ENCODE data around the gene MOSMO.
"Not testable (repeated sequence)": the region's sequence is repeated elsewhere in the genome, so short reads cannot be mapped to it uniquely, and the experiment has no call there.

Gene MOSMO

GRCh38 chr16:22003195-22003594 lies 4.7 kb upstream of the MOSMO start:
- DNase-seq (ENCODE audit: low read depth in 2 of 2): no peak

DNA sequence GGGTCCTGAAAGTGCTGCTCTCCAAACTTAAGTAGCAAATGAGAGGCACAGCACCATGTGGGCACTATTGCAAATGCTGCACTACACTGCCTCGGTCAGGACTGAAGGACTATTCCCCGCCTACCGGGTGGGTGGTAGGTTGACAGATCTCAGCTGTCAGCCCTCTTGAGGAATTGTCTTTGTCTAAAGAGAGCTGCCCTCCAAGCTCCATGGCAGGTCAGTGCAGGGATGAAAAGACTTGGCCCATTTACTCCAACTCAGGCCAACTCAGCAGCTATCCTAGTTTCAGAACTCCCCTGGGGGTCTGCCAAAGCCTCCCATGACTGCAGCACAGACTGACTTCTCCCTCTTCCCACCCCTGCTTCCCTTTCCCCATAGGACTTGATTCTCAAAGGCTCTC lies 3.6 kb upstream of the MOSMO start:
- no peak for DNase-seq (ENCODE audit: low read depth in 2 of 2)

DNA sequence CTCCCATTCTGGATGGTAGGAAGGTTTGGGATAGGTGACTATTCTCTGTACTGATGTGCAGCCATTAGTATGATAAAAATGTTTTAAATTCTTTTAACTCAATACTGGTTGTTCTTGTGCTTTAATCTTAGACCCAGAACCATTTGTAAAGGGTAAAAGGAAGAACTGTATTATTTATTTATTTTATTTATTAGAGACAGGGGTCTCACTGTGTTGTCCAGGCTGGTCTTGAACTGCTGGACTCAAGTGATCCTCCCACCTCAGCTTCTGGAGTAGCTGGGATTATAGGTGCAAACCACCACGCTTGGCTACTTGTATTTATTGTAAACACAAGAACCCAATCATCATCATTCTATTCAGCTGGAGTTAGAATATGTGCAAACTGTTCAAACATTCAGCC lies 2.2 kb upstream of the MOSMO start:
- no peak for DNase-seq (ENCODE audit: low read depth in 2 of 2)

GRCh38 chr16:22006636-22007035 lies 1.3 kb upstream of the MOSMO start:
- no peak for DNase-seq (ENCODE audit: low read depth in 2 of 2)

DNA sequence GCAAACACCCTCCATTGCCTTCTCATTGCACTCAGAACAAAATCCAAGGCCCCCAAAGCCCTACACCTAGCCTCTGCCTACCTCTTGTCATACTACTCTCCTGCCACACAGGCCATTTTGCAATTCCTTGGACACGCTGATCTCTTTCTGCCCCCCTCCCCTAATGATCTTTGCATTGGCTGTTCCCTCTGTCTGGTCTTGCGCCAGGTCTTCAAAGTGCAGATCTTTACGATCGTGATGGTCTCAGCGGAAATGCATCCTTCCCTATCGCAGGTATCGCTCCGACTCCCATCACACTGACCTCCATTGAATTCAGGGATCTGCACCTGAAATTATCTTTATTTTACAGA lies 777 bp upstream of the MOSMO start:
- DNase-seq (ENCODE audit: low read depth in 2 of 2): no peak

DNA sequence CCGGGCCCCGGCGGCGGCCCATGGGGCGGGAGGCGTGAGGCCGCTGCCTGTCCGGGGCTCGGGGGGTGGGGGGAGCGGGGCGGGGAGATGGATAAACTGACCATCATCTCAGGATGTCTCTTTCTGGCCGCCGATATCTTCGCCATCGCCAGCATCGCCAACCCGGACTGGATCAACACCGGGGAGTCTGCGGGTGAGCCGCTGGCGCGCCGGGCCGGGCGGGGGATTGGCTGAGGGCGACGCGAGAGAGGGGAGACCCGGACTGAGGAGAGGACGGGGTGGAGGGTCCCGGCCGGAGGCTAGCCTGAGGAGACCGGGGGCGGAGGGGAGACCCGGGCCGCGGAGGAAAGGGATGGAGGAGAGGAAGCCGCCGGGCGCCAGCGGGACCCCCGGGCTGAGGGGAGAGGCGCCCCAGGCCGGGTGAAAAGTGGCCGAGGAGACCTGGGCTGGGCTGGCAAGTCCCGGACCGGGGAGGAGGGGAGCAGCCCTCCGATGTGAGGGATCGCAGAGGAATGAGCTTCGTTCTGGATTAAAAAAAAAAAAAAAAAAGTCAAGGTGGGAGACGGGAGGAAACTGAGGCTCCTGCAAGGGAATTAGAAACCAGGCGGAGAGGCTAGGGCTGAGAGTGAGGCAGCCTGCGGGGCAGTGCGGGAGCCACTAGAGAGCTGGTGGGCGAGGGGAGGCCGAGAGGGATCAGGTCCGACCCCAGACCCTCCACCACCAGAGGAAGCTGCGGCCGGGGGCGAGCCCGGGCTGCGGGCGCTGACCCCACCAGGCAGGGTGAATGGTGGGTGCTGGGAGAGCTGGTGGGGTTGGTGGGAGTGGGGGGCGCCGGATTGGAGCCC lies 526 bp downstream of the MOSMO start:
- DNase-seq (ENCODE audit: low read depth in 2 of 2): no peak

- no peak for DNase-seq (ENCODE audit: low read depth in 2 of 2)
Observed at GRCh38 chr16:22010902-22011301, 3.0 kb downstream of the MOSMO start.

DNA sequence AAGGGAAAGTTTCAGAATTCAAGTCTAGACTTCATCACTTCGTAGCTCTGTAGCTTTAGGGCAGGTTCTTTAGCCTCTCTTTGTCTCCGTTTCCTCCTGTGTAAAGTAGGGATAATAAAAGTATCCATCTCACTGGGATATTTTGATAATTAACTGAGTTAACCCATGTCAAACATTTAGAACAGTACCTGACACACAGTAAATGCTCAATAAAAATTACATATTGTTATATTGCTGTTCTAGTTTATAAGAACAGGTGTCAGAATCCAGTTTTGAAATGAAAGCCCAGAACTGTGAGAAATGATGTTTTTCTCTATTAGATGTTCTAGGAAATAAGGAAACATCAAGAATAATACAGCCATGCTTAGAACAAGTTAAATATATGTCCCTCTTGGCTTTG lies 4.3 kb downstream of the MOSMO start:
- no peak for DNase-seq (ENCODE audit: low read depth in 2 of 2)

- no peak for DNase-seq (ENCODE audit: low read depth in 2 of 2)
Observed at GRCh38 chr16:22013486-22013885, 5.6 kb downstream of the MOSMO start.

DNA sequence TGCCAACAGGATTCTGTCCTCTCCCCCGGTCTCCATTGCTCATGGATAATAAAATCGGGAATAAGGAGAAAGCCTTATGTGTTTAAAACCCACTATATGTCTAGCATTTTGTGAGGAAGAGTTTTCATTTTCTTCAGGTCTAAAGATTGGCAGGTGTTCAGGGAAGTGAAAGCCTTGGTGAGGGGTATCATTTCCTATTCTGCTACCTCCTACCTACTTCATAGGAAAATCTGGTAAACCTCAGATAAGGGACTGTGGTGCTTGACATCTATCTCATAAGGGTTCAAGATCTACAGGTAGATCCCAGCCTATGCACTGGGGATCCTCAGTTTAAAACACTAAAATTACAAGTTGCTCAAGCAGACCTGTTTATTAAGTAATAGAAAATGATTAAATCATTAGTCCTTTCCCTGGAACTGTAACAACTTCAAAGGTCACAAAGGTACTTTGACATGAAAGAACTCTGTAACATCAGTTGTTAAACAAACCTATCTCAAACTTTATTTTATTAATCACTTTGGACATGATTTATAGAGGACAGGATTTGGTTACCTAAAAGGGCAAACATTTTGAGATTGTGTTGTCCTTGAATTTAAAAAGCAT lies 6.5 kb downstream of the MOSMO start:
- DNase-seq (ENCODE audit: low read depth in 2 of 2): no peak

GRCh38 chr16:22016927-22017326 lies 9.0 kb downstream of the MOSMO start:
- no peak for DNase-seq (ENCODE audit: low read depth in 2 of 2)

GRCh38 chr16:22018559-22018958 lies 10.6 kb downstream of the MOSMO start:
- no peak for DNase-seq (ENCODE audit: low read depth in 2 of 2)

- no peak for DNase-seq (ENCODE audit: low read depth in 2 of 2)
Observed at GRCh38 chr16:22022151-22022550, 14.2 kb downstream of the MOSMO start.

DNA sequence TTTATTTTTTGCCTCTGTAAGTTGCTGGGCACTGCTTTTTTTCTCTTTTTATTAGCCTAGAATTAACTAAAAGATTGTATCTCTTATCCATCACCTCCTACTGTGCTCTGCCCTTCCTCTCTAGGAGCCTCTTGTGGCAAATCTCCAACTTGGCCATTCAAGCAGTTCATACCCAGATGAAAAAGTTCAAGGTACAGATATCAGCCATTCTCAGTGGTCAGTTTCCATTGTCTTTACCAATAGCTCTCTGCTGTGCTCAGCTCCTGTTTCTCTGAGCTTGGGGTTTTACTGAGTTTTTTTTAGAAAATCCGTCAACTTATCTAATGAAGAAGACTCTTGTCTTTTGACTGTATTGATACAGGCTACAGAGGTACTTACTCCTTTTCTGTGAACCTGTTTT lies 15.6 kb downstream of the MOSMO start:
- no peak for DNase-seq (ENCODE audit: low read depth in 2 of 2)

GRCh38 chr16:22024785-22025184 lies 16.9 kb downstream of the MOSMO start:
- DNase-seq (ENCODE audit: low read depth in 2 of 2): not testable (repeated sequence)

DNA sequence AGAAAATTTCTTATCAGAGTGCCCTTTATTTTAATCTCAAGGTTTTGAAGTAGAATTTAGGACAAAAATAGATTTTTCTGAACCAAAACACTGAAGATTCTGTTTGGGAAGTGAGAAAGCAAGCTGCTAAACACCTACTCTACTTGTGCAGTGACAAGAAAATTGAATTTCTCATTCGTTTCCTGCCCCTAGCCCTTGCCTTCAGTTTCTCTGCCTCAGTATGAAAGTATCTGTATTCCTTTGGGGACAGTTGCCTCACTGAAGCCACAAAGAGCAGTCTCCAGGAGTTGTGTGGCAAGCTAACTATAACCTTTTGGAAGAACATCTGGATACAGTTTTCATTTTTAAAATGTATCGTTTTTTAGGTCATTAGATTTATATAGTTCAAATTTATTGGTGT lies 19.7 kb downstream of the MOSMO start:
- DNase-seq (ENCODE audit: low read depth in 2 of 2): no peak

GRCh38 chr16:22029632-22030031 lies 21.7 kb downstream of the MOSMO start:
- no peak for DNase-seq (ENCODE audit: low read depth in 2 of 2)

- DNase-seq (ENCODE audit: low read depth in 2 of 2): no peak
Observed at GRCh38 chr16:22030087-22030812, 22.3 kb downstream of the MOSMO start.

DNA sequence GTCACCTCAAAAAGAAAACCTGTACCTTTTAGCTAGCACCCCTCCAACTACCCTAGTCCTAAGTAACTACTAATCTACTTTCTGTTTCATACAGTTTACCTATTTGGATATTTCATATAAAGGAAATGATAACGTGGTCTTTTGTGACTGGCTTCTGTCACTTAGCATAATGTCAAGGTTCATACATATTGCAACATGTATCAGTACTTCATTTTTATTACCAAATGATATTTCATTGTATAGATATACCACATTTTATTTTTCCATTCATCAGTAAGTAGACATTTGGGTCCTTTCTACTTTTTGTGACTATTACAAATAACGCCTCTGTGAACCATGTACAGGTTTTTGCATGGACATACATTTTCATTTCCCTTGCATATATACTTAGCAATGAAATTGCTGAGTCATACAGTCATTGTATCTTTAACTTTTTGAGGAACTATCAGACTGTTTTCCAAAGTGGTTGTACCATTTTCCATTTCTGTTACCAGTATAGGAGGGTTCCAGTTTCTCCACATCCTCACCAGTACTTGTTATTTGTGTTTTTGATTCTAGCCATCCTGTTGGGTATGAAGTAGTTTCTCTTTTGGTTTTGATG lies 23.7 kb downstream of the MOSMO start:
- no peak for DNase-seq (ENCODE audit: low read depth in 2 of 2)

DNA sequence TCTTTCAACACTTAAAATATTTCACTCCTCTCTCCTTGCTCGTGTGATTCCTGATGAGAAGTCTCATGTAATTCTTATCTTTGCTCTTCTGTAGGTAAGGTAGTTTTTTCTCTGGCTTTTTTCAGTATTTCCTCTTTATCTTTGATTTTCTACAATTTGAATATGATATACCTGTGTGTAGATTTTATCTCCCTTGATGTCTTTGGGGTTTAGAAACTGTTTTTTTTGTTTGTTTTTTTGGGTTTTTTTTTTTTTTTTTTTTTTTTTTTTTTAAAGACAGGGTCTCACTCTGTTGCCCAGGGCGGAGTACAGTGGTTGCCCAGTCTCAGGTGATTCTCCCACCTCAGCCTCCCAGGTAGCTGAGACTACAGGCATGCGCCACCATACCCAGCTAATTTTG lies 26.6 kb downstream of the MOSMO start:
- DNase-seq (ENCODE audit: low read depth in 2 of 2): no peak

- no peak for DNase-seq (ENCODE audit: low read depth in 2 of 2)
Observed at GRCh38 chr16:22035153-22035552, 27.2 kb downstream of the MOSMO start.

GRCh38 chr16:22043882-22044281 lies 36.0 kb downstream of the MOSMO start:
- DNase-seq (ENCODE audit: low read depth in 2 of 2): not testable (repeated sequence)

- not testable (repeated sequence) for DNase-seq (ENCODE audit: low read depth in 2 of 2)
Observed at GRCh38 chr16:22045888-22046287, 38.0 kb downstream of the MOSMO start.

All from fibroblast of skin of left biceps (primary cell).